Measurements from ENCODE around the gene TTLL9.

Gene TTLL9

DNA sequence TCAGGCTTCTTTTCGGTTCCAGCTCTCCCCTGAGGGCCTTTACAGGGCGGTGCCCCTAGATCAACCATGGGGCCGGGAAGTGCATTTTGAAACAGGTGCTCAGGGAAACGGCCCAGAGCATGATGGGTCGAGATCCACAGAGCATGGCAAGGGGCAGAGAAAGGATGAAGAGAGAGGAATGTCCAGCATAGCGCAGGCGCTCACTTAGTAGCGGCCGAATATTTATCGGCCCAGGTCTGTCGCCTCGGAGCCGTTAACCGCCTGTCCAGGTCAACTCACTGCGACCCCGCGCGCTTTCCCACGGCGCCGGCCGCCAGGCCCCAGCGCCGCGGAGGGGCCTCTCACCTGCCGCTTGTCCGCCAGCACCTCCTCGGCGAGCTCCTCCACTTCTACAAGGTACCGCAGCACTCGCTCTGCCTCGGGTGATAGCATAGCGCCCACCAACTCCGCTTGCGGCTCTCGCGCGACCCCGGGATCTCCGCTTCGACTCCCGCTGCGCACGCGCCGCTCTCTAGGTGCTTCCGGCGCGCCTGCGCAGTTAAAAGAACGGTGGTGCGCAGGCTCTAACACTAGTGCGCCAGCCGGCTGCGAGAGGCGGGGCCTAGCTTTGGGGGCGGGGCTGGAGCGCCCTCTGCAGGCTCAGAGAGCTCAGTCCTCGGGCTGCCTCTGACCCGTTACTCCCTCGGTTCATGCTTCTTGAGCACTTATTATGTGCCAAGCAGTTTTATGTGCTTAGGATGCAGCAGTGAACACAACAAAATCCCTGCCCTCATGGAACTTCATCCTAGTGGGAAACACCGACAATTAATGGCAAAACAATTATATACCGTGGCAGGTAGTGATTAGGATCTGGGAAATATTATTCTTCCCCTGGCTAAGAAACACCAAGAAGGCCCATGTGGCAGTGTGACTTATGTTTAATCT, 81.4 kb downstream of the TTLL9 start, which contains the start of gene PDRG1:
TSS of gene PDRG1 (minus strand) at position 517 of the 924 bp plus-strand sequence. CDS start at position 432, 85 bp downstream.
- peak; percentile 92 to 99 for DNase-seq

GRCh38 chr20:31953556-31954148, 83.2 kb downstream of the TTLL9 start:
- no peak for DNase-seq

- DNase-seq: no peak
These were observed 84.1 kb downstream of the TTLL9 start for GRCh38 chr20:31954500-31954899.

DNA sequence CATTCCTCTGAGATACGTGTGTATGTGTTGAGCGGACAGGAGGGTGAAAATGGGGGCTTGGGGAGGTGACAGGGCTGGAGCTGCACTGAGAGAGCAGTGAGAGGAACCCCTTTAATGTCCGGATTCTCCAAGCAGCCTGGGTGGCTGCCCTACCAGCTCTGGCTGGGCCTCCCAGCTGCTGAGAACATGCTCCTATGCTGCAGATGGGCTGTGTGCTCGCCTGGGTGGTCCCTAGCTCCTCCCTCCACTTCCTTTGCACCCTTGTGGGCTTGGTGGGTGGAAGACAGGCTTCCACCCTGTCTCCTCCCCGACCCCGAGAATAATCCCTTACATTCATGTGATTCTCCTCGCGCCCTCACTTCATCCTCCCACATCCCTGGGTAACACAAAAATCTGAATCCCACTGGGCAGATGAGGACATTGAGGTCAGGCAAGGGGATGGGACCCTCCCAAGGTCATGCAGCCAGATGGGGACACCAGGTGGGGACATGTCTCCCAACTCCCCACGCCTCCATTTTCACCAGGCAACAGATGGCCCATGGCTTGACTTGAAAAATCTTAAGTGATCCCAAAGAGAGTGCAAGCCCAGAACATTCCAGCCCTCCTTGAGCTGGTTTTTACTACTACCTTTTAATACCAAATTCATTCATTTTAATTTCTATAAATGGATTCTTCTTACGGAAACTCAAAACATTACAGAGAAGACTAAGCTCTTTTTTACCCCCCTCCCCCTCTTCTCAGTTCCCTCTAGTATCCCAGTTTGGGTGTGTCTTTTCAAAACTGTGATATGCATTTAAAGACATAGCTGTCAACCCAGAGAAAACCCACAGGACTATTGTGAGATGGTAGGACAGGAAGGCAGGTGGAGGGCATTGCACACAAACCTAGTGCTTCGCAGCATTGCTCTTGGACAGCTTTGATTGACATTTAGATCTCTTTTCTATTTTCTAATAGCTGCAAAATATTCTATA, 86.4 kb downstream of the TTLL9 start:
- DNase-seq: no peak

DNA sequence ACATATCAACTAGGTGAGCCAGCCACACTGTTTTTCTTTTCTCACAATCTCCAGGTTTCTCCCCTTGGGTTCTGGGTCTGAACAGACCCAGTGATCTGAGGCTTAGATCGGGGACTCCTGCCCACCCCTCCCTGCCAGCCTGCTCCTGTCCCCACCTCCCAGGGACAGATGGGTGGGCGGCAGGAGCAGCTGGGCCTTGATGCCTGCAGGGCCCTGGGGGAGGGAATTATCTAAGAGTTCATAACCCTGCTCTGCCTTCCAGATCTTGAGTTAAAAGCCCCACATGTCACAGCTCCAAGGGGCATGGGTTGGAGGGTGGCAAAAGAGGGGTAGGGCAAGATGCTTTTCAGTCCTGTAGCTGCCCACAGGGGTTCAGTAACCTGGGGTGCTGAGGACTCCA, 92.3 kb downstream of the TTLL9 start:
- DNase-seq: no peak

- DNase-seq: no peak
These were observed 93.5 kb downstream of the TTLL9 start for GRCh38 chr20:31963889-31964288.

- no peak for DNase-seq
These were observed 96.7 kb downstream of the TTLL9 start for GRCh38 chr20:31966991-31967655.

DNA sequence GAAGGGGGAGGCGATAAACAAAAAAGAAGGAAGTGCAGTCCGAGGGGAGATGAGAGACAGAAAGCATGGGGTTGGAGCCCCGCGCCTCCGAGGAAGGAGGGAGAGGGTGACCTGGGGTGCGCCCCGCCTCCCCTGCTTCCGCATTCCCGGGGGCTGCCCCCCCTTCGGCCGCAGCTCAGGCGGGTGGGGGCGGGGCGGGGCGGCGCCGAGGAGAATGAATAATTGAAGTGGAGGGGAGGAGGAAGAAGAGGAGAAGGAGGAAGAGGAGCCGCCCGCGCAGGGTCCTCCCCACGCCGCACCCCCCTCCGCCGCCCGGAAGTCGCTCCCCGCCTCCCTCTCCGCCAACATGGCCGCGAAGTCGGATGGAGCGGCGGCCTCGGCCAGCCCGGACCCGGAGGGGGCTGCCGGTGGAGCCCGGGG, 97.4 kb downstream of the TTLL9 start, which contains the start of gene XKR7:
TSS of gene XKR7 (plus strand) at position 322 of the 420 bp plus-strand sequence. CDS start at position 347, 25 bp downstream.
- DNase-seq: no peak

GRCh38 chr20:31968291-31969126, 98.1 kb downstream of the TTLL9 start:
- no peak for DNase-seq

DNA sequence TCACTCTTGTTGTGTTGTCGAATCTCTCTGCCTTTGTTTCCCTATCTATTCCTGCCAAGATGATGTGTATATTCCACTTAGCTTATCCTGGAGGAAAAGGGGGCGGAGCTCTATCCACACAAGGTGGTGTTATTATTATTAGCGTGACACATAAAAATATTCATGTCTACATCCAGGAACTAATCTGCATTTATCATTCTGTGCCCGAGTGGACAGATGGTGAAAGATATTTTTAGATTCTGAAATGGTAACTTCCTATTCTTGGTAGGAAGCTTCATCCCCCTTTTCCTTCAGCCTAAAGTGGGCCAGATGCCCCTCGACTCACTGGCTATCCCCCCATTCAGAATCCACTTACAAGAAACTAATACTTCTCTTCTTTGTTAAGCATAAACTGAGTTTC, 99.6 kb downstream of the TTLL9 start:
- DNase-seq: no peak

GRCh38 chr20:31972471-31973021, 102.1 kb downstream of the TTLL9 start:
- DNase-seq: peak in 1 of 2 experiments; percentile 72

DNA sequence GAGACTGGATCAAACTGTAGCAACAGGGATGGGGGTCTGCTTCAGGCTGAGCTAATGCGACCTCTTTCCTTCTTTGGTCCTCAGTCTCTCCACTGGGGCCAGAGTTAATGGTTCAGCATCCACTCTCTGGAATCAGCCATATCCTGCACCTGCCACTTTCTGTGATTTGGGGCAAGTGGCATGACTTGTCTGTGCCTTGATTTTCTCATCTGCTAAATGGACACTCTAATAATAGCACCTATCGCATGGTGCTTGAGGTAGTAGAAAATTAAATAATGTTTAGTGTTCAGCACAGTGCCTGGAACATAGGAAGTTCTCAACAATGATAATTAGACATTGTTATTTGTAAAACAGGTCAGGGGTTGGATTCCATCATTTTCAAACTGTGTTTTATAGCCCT, 103.9 kb downstream of the TTLL9 start:
- DNase-seq: no peak

GRCh38 chr20:31974951-31975487, 104.6 kb downstream of the TTLL9 start:
- no peak for DNase-seq

GRCh38 chr20:31975874-31976273, 105.4 kb downstream of the TTLL9 start:
- no peak for DNase-seq

- no peak for DNase-seq
These were observed 106.6 kb downstream of the TTLL9 start for GRCh38 chr20:31977080-31977479.

GRCh38 chr20:31979713-31980426, 109.4 kb downstream of the TTLL9 start:
- no peak for DNase-seq

DNA sequence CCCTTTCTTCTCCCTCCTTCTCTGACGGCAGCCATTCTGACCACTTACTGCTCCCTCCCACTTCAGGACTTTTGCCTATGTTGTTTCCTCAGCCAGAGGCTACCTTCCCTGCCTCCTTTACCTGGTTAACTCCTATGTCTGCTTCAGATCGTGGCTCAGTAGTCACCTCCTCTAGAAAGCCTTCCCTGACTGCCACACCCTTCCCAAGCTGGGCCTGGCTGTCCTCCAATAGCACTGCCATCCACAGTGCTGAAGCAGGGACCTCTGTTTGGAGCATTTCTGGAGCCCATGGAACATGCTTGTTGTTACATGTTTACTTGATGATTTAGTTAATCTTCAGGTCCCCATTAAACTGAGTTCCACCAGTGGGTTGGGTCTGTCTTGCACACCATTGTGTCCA, 111.3 kb downstream of the TTLL9 start:
- DNase-seq: no peak

DNA sequence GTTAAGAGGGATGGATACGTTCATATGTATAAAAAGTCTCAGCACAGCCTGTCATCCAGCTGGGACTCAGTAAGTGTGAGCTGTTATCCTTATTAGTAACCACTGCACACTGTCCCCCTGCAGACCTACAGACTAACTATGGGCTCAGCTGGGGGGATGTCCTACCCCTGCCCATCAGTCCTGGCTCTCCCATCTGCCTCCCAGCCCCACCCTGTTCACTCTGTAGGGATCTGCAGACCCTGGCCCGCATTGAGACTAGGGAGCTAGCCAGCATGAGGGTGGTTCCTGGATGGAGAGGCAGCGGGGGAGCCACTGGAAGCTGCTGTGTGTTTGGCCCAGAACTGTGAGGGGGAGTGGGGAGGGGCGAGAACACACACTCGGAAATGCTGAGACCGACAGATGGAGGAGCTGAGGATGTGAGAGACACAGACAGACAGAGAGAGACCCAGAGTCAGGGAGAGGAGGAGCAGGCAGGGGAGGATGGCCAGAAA, 114.6 kb downstream of the TTLL9 start:
- no peak for DNase-seq

DNA sequence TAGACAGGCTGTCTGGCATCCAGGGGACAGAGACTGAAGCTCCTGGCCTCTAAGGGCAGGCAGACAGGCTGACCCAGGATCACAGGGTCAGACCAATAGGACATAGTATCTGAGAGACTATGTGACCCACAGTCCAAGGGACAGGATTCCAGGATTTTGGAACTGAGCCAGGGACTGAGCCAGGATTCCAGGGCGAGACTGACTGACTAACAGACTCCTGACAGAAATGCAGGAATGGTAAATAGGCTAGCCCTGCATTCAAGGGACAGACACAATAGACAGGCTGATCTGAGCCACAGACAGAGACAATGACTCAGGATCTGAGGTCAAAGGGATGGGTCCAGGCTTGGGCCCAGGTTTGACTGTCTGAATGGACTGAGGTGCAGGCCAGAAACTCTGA, 117.3 kb downstream of the TTLL9 start:
- DNase-seq: peak in 1 of 2 experiments; percentile 27
